ENCODE measurements around the gene CUX1. TPM values are rescaled to one million over a fixed set of nuclear protein-coding genes. Genes with fewer than 3 reads are reported as not detected.

Gene CUX1
- total and polyA plus RNA-seq, 2 of the 13 experiments (the other 11 are each of a cell fraction or from before 2014, with no cell fraction given) = 13.7 to 14.9 TPM

DNA sequence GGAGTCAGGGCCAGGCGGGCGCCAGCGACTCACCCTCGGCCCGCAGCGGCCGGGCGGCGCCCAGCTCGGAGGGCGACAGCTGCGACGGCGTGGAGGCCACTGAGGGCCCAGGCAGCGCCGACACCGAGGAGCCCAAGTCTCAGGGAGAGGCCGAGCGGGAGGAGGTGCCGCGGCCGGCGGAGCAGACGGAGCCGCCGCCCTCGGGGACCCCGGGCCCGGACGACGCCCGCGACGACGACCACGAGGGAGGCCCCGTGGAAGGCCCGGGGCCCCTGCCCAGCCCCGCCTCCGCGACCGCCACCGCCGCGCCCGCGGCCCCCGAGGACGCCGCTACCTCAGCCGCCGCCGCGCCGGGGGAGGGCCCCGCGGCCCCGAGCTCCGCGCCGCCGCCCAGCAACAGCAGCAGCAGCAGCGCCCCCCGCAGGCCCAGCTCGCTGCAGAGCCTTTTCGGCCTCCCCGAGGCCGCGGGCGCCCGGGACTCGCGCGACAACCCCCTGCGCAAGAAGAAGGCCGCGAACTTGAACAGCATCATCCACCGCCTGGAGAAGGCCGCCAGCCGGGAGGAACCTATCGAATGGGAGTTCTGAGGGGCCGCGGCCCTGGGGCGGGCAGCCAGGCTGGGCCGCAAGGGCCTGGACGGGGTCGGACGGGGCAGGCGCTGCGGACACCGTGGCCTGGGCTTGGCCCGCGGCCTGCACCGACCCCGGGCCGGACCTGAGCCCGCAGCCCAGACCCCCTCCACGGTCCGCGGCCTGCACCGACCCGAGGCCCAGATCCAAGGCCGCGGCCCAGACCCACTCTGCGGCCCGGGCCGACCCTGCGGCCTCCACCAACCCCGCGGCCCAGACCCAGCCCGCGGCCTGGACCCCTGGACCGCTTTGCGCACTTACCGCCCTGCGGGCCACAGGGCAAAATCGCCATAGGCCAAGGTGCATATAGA is 431.3 kb downstream of the CUX1 start:
- no peak overlapping the region for H3K9ac ChIP-seq (ENCODE audit: insufficient read depth, low read depth, low read length)
- no peaks in the 10 kb centered on the region for H3K79me2 ChIP-seq (ENCODE audit: insufficient read depth, low read length)
- no peak for FAIRE-seq
- no peak overlapping the region for H3K4me2 ChIP-seq (ENCODE audit: low read depth, low read length)
- ChIA-PET CTCF (ENCODE audit: low intra/inter-chr PET ratio, low total read pairs) (no interaction called here), POLR2A (no interaction called here)
- H2AFZ ChIP-seq (ENCODE audit: low read length) = no peak overlapping the region
- ATAC-seq = no peak
- in situ Hi-C loops (cut with HindIII; ENCODE audit: extremely low pct_ligation_motif_present, low pct_unique_long_range_greater_than_20kb) (no loop called here), intact Hi-C loops (cut with micrococcal nuclease; ENCODE audit: unreplicated experiment) (no loop called here)
- WGBS (ENCODE audit: low lambda C conversion rate) = 99% methylated on average over 77 of the region's 117 CpGs
- no peaks in the 10 kb centered on the region for H3K27me3 ChIP-seq (ENCODE audit: control insufficient read depth in 1 of 2, insufficient read depth in 2 of 2, low read length in 2 of 2)
- BruUV-seq (replicated peaks) = no TSS peak
- H4K20me1 ChIP-seq (ENCODE audit: insufficient read depth, low read length) = no peaks in the 10 kb centered on the region
- peaks cover 16% of the 10 kb centered on the region for H3K4me1 ChIP-seq (ENCODE audit: insufficient read depth, low read length)
- H3K4me3 ChIP-seq (replicated peaks in 1 of 3; ENCODE audit: insufficient read depth in 1 of 3, low read depth in 2 of 3, low read length in 3 of 3) = no peak overlapping the region
- TF ChIP-seq NFIC (IDR thresholded peaks at IDR 0.05; ENCODE audit: low read length) = no peak
- peak; percentile 38 for TF ChIP-seq AGO2 (optimal IDR thresholded peaks at IDR 0.05; ENCODE audit: low read depth, low read length)
- no peak for TF ChIP-seq ZNF792 (CRISPR knock-in tag; IDR thresholded peaks at IDR 0.05)
- peaks cover 3 to 30% of the 10 kb centered on the region in 2 experiments; a peak in 4 of 5 replicates for H3K36me3 ChIP-seq (replicated peaks in 1 of 2; ENCODE audit: control insufficient read depth in 1 of 2, insufficient read depth in 2 of 2, low read length in 2 of 2)
- no peak overlapping the region for H3K27ac ChIP-seq (ENCODE audit: extremely low read length, insufficient read depth, low read length)
- no peak for DNase-seq (ENCODE audit: low spot score)
- H3K9me3 ChIP-seq (ENCODE audit: low read length) = no peaks in the 10 kb centered on the region

DNA sequence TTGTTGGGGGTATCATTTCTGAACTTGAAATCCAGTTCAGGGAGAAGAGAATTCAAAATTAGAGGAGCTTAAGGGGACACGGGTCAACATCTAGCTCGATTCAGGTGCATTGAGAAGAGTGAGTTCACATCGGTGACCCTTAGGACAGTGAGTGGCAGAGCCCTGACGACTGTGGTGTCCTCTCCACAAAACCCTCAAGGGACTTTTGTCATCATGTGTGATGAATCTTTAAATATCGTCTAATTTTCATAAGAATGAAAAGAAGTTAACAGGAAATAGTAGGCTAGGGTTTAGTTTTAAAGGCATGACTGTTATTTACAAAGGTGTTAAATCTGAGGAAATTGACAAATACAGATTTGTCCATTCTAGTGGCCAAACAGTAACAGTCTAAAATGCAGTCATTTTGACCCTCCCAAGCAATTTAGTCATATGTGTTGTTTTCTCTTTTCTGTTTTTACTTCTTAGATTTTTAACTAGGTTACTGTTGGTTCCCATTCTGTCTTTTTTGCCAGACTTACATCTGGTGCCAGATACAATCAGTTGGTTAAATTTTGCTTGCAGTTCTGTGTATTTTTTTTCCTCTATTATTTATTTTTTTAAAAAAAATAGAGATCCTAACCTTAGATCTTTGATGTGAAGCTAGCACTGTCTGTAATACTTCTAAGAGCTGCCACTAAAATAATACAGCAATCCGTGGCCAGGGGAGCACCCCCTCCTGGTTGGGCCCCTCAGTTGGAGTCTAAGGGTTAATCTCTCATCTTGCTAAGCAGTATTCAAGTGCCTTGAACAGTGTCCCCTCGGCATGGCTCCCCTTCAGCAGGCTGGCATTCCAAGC is 434.3 kb downstream of the CUX1 start:
- Histone ChIP-seq H3K79me2 (ENCODE audit: insufficient read depth, low read length) (no peaks in the 10 kb centered on the region), H3K4me2 (ENCODE audit: low read depth, low read length) (no peak overlapping the region), H3K4me1 (ENCODE audit: insufficient read depth, low read length) (peaks cover 35% of the 10 kb centered on the region), H4K20me1 (ENCODE audit: insufficient read depth, low read length) (no peaks in the 10 kb centered on the region), H3K9ac (ENCODE audit: insufficient read depth, low read depth, low read length) (no peak overlapping the region), H3K36me3 (replicated peaks in 1 of 2; ENCODE audit: control insufficient read depth in 1 of 2, insufficient read depth in 2 of 2, low read length in 2 of 2) (peaks cover 3 to 14% of the 10 kb centered on the region in 2 experiments; a peak in 4 of 5 replicates), H3K27ac (ENCODE audit: extremely low read length, insufficient read depth, low read length) (no peak overlapping the region), H3K27me3 (ENCODE audit: control insufficient read depth in 1 of 2, insufficient read depth in 2 of 2, low read length in 2 of 2) (no peaks in the 10 kb centered on the region), H3K4me3 (replicated peaks in 1 of 3; ENCODE audit: insufficient read depth in 1 of 3, low read depth in 2 of 3, low read length in 3 of 3) (no peak overlapping the region), H3K9me3 (ENCODE audit: low read length) (no peaks in the 10 kb centered on the region), H2AFZ (ENCODE audit: low read length) (no peak overlapping the region)
- ChIA-PET POLR2A (no interaction called here), CTCF (ENCODE audit: low intra/inter-chr PET ratio, low total read pairs) (no interaction called here)
- TF ChIP-seq RNF2 (conservative IDR thresholded peaks at IDR 0.05; ENCODE audit: low read depth) = no peak
- TF ChIP-seq RBM22 (optimal IDR thresholded peaks at IDR 0.05; ENCODE audit: low read length) = no peak
- WGBS (ENCODE audit: low lambda C conversion rate) = 90% methylated on average over 7 of the region's 7 CpGs
- DNase-seq (ENCODE audit: low spot score) (no peak), FAIRE-seq (no peak), ATAC-seq (no peak)
- BruUV-seq (replicated peaks) = no TSS peak
- in situ Hi-C loops (cut with HindIII; ENCODE audit: extremely low pct_ligation_motif_present, low pct_unique_long_range_greater_than_20kb) (loop anchor here (10.0 to 25.0 kb wide), 2 partner anchors 437 to 564 kb away; partner anchors contain the start of gene CUX1), intact Hi-C loops (cut with micrococcal nuclease; ENCODE audit: unreplicated experiment) (loop anchor here (2.0 kb wide), 1 partner anchor 21 kb away; no protein-coding TSS in a partner anchor)
